Measurements from ENCODE around the gene KCNQ1. TPM values are rescaled to one million over a fixed set of nuclear protein-coding genes. Genes with fewer than 3 reads are reported as not detected.

KCNQ1 gene
- total and polyA plus RNA-seq, 4 donors = 15.4 to 41.7 (median 26.2) TPM

DNA sequence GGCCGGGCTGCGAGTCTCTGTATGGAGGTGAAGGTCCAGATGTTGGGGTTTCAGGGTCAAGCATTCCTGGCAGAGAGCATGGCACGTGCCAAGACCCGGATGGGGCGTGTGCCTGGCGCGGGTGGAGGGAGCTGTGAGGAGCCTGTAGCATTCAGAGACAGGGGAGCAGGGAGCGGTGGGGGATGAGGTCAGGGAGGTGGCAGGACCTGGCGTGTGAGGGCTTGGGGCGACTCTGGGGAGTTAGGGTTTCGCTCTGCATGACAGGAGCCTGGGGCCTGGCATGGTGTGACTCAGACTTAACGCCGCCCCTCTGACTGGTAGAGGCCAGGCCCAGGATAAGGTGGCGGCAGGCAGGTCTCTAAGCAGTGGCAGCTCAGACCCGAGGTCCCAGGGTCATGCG, 103.0 kb downstream of the KCNQ1 start:
- WGBS, 2 donors = 96% methylated on average over 16 of the region's 16 CpGs
- ATAC-seq (ENCODE audit: insufficient read depth, low FRiP score) = no peak
- no peak for TF ChIP-seq CTCF (IDR thresholded peaks at IDR 0.05; ENCODE audit: control extremely low read depth, extremely low read depth)
- no peak for DNase-seq
- Histone ChIP-seq H3K9me3 (ENCODE audit: control insufficient read depth in 4 of 4, insufficient read depth in 3 of 4, low read length in 3 of 4) (no peaks in the 10 kb centered on the region), H3K4me3 (no peak overlapping the region), H3K27me3 (ENCODE audit: control insufficient read depth in 3 of 3, insufficient read depth in 3 of 3, low read length in 2 of 3) (no peaks in the 10 kb centered on the region), H3K36me3 (ENCODE audit: control insufficient read depth in 4 of 4, insufficient read depth in 4 of 4, low read length in 4 of 4) (no peaks in the 10 kb centered on the region), H3K4me1 (ENCODE audit: control insufficient read depth in 5 of 5, insufficient read depth in 5 of 5, low read length in 5 of 5) (peaks cover 0 to 14% (median 0%) of the 10 kb centered on the region in 5 donors), H3K9ac (ENCODE audit: insufficient read depth in 1 of 2, low read length in 2 of 2) (no peak overlapping the region), H3K27ac (ENCODE audit: low read depth in 1 of 2, low read length in 1 of 2) (no peak overlapping the region)

- DNase-seq (no peak), ATAC-seq (ENCODE audit: insufficient read depth, low FRiP score) (no peak)
- Histone ChIP-seq H3K9me3 (ENCODE audit: control insufficient read depth in 4 of 4, insufficient read depth in 3 of 4, low read length in 3 of 4) (no peaks in the 10 kb centered on the region), H3K4me1 (ENCODE audit: control insufficient read depth in 5 of 5, insufficient read depth in 5 of 5, low read length in 5 of 5) (peaks cover 0 to 14% (median 0%) of the 10 kb centered on the region in 5 donors), H3K27me3 (ENCODE audit: control insufficient read depth in 3 of 3, insufficient read depth in 3 of 3, low read length in 2 of 3) (no peaks in the 10 kb centered on the region), H3K36me3 (ENCODE audit: control insufficient read depth in 4 of 4, insufficient read depth in 4 of 4, low read length in 4 of 4) (no peaks in the 10 kb centered on the region), H3K9ac (ENCODE audit: insufficient read depth in 1 of 2, low read length in 2 of 2) (no peak overlapping the region), H3K27ac (ENCODE audit: low read depth in 1 of 2, low read length in 1 of 2) (no peak overlapping the region), H3K4me3 (no peak overlapping the region)
- 97% methylated on average over 12 of the region's 12 CpGs for WGBS, 2 donors
- TF ChIP-seq CTCF (IDR thresholded peaks at IDR 0.05; ENCODE audit: control extremely low read depth, extremely low read depth) = no peak
These were observed 103.8 kb downstream of the KCNQ1 start for GRCh38 chr11:2548596-2548995.

GRCh38 chr11:2549080-2549479, 104.3 kb downstream of the KCNQ1 start:
- Histone ChIP-seq H3K27me3 (ENCODE audit: control insufficient read depth in 3 of 3, insufficient read depth in 3 of 3, low read length in 2 of 3) (no peaks in the 10 kb centered on the region), H3K9ac (ENCODE audit: insufficient read depth in 1 of 2, low read length in 2 of 2) (no peak overlapping the region), H3K27ac (ENCODE audit: low read depth in 1 of 2, low read length in 1 of 2) (no peak overlapping the region), H3K4me3 (no peak overlapping the region), H3K9me3 (ENCODE audit: control insufficient read depth in 4 of 4, insufficient read depth in 3 of 4, low read length in 3 of 4) (no peaks in the 10 kb centered on the region), H3K4me1 (ENCODE audit: control insufficient read depth in 5 of 5, insufficient read depth in 5 of 5, low read length in 5 of 5) (peaks cover 0 to 14% (median 2%) of the 10 kb centered on the region in 5 donors), H3K36me3 (ENCODE audit: control insufficient read depth in 4 of 4, insufficient read depth in 4 of 4, low read length in 4 of 4) (no peaks in the 10 kb centered on the region)
- TF ChIP-seq CTCF (IDR thresholded peaks at IDR 0.05; ENCODE audit: control extremely low read depth, extremely low read depth) = no peak
- DNase-seq (no peak), ATAC-seq (ENCODE audit: insufficient read depth, low FRiP score) (no peak)
- 96% methylated on average over 7 of the region's 7 CpGs for WGBS, 2 donors

DNA sequence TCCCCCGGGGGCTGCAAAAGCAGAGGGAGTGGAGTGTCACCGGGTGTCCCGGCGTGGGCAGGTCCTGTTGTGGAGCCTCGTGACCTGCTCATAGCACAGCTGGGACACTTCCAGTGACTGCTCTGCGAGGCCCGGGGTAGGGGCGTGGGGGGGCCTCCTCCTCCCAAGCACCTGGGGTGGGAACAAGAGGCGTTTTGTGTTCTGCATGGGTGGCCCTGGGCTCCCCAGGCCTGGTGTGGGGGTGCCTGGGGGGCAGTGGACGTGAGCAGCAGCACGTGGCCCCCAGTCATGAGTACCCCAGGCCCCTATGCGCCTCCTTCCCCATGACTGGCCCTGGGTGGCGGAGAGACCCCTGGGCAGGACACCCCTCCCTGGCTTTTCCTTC, 104.7 kb downstream of the KCNQ1 start:
- Histone ChIP-seq H3K4me1 (ENCODE audit: control insufficient read depth in 5 of 5, insufficient read depth in 5 of 5, low read length in 5 of 5) (peaks cover 0 to 15% (median 4%) of the 10 kb centered on the region in 5 donors), H3K27ac (ENCODE audit: low read depth in 1 of 2, low read length in 1 of 2) (no peak overlapping the region), H3K9ac (ENCODE audit: insufficient read depth in 1 of 2, low read length in 2 of 2) (no peak overlapping the region), H3K27me3 (ENCODE audit: control insufficient read depth in 3 of 3, insufficient read depth in 3 of 3, low read length in 2 of 3) (no peaks in the 10 kb centered on the region), H3K9me3 (ENCODE audit: control insufficient read depth in 4 of 4, insufficient read depth in 3 of 4, low read length in 3 of 4) (no peaks in the 10 kb centered on the region), H3K36me3 (ENCODE audit: control insufficient read depth in 4 of 4, insufficient read depth in 4 of 4, low read length in 4 of 4) (no peaks in the 10 kb centered on the region), H3K4me3 (no peak overlapping the region)
- no peak for TF ChIP-seq CTCF (IDR thresholded peaks at IDR 0.05; ENCODE audit: control extremely low read depth, extremely low read depth)
- DNase-seq (peak in 2 of 3 donors; percentile 38 to 40), ATAC-seq (ENCODE audit: insufficient read depth, low FRiP score) (no peak)
- whole genome bisulfite sequencing, 2 donors = 81 to 87% methylated on average over 13 of the region's 13 CpGs
